SK-N-MC (cell line): ENCODE data around the gene SLCO4A1.

ENCODE experiments used
- DNase-seq: peaks from one replicate; pipeline ENCODE4 v3.0.0-alpha.2; 2011; ENCODE audit warnings: low read depth, low spot score
- H3K27ac ChIP-seq: fragments of 200-600 bp; sonication (generic); 2 replicates; pipeline ENCODE4 v1.5.1; 2016; ENCODE audit warnings: mixed run types
- H3K36me3 ChIP-seq: fragments of 200-600 bp; sonication (generic); 2 replicates; pipeline ENCODE4 v1.6.1; 2017; ENCODE audit warnings: antibody characterized with exemption, low read length, mixed read lengths; ENCODE audit not compliant: insufficient read depth
- H3K4me3 ChIP-seq: fragments of 200-600 bp; sonication (generic); 2 replicates; pipeline ENCODE4 v1.5.1; 2016
- H3K9ac ChIP-seq: fragments of 200-600 bp; sonication (generic); 2 replicates; pipeline ENCODE4 v1.8.0; 2017; ENCODE audit warnings: mixed run types, mixed read lengths; ENCODE audit not compliant: insufficient read length
- H3K9me3 ChIP-seq: fragments of 200-600 bp; sonication (generic); 2 replicates; pipeline ENCODE4 v1.6.1; 2017; ENCODE audit warnings: low read depth, mild to moderate bottlenecking, antibody characterized with exemption, low read length, moderate library complexity, mixed read lengths
- EZH2 ChIP-seq: fragments of 200-600 bp; sonication (generic); IDR thresholded peaks from one replicate; pipeline ENCODE4 v1.6.1; 2017; ENCODE audit warnings: antibody characterized with exemption
- FOXP2 ChIP-seq: optimal IDR thresholded peaks from 2 replicates; pipeline ENCODE3; 2011; ENCODE audit warnings: mild to moderate bottlenecking, moderate library complexity; ENCODE audit not compliant: insufficient read depth; ENCODE audit errors: extremely low read length, control extremely low read depth
- POLR2AphosphoS5 ChIP-seq: IDR thresholded peaks from 2 replicates; pipeline ENCODE4 v1.6.1; 2012; ENCODE audit warnings: mild to moderate bottlenecking, low read depth, low read length, borderline replicate concordance

SLCO4A1 gene

DNA sequence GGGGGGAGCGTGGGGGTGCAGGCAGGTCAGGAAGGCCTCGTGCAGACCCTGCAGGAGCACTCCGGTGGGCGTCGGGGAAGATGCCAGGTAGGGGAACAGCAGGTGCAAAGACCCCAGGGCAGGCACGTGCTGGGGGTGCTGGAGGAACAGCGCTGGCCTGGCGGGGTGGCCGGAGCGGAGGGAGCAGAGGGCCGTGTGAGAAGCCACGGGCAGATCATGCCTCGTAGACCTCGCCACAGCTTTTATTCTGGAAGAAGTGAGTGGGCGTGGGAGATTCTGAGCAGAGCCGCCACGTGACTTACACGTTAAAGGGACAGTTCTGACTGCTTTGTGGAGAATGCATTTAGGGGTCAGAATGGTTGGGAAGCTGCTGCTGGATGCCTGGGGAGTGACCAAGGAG is 75.6 kb downstream of the SLCO4A1 start:
- H3K9ac ChIP-seq, result no peak overlapping the region

DNA sequence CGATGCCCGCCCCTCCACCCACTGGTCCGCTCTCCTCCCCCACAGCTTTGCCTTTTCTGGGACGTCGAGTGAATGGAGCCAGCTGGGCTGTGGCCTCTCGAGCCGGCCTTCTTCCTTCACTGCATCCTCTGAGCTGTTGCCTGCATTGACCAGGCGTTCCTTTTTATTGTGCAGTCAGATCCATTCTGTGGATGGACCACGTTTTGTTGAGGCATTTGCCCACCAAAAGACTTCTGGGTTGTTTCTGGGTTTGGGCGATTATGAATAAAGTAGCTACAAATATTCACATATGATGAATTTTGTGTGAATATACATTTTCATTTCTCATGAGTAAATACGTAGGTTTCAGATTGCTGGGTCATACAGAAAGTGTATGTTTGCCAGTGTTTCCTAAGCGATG is 76.2 kb downstream of the SLCO4A1 start:
- Histone ChIP-seq H3K4me3 (no peak overlapping the region), H3K27ac (no peak overlapping the region), H3K9me3 (peaks cover 5% of the 10 kb centered on the region), H3K9ac (no peak overlapping the region), H3K36me3 (no peaks in the 10 kb centered on the region)
- TF ChIP-seq POLR2AphosphoS5, result no peak
- TF ChIP-seq EZH2, result no peak
- TF ChIP-seq FOXP2, result no peak
- no peak for DNase-seq

More for the DNA sequence above, 75.6 kb downstream of the SLCO4A1 start:
- Histone ChIP-seq H3K27ac (no peak overlapping the region), H3K4me3 (no peak overlapping the region), H3K9me3 (peaks cover 5% of the 10 kb centered on the region), H3K36me3 (no peaks in the 10 kb centered on the region)
- TF ChIP-seq POLR2AphosphoS5 (no peak), EZH2 (no peak), FOXP2 (no peak)
- DNase-seq, result no peak

DNA sequence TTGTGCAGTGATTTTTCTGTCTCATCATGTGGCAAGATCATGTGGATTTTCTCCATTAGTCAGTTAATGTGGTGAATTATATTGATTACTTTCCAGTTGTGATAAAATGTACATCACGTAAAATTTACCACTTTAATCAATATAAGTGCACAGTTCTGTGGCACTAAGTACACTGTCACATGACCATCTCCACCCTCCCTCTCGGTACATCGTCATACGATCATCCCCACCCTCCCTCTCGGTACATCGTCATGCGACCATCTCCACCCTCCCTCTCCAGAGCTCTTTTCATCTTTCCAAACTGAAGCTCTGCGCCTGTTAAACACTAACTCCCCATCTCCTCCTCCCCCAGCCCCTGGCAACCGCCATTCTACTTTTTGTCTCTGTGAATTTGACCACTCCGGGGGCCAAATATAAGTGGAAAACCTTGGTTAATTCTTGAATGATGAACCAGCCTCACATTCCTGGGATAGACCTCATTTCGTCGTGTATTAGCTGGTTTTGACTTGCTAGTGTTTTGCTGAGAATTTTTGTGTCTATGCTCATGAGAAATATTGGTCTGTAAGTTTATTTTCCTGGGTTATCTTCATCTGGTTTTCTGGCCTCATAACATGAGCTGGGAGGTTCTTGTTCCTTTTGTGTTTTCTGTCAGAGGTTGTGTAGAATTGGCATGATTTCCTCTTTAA is 77.1 kb downstream of the SLCO4A1 start:
- TF ChIP-seq POLR2AphosphoS5 (no peak), EZH2 (no peak)
- DNase-seq, result no peak
- H3K27ac ChIP-seq, result no peak overlapping the region
- H3K36me3 ChIP-seq, result no peaks in the 10 kb centered on the region
- no peak overlapping the region for H3K9ac ChIP-seq
- H3K9me3 ChIP-seq, result peaks cover 5% of the 10 kb centered on the region
- no peak overlapping the region for H3K4me3 ChIP-seq
